ENCODE results near the gene BTN3A1. TPM values are rescaled to one million over a fixed set of nuclear protein-coding genes. Genes with fewer than 3 reads are reported as not detected.
A peak's percentile ranks its signal among the peaks of the same experiment; 100 is the strongest.

Gene BTN3A1
- total and polyA plus RNA-seq, 2 of the 13 experiments (the other 11 are each of a cell fraction or from before 2014, with no cell fraction given) = 13.3 to 14.0 TPM

DNA sequence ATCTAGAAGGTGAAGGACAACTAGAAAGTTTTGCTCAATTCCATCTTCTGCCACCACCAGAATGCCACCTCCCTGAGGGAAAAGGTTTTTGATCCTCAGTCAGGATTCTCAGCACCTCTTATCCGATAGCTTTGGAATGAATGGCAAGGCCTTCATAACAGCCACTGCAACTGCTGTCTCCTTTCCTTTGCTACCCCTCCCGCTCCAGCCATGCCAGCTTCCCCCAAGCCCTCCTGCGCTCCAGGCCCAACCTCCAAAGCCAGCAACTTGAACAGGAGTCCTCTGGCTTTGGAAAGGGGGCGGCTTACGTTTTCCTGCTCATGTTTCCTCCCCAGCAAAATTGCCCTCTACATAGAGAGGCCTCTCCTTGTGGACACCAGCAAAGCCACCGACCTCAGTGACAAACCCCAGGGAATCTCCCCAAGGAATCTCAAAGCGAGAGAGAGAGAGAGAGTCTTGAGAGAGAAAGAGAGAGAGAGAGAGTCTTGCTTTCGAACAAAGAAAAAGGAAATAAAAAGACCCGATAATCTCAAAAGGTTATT lies 55.3 kb downstream of the BTN3A1 start (continued):
- TF ChIP-seq, protein P1, sequence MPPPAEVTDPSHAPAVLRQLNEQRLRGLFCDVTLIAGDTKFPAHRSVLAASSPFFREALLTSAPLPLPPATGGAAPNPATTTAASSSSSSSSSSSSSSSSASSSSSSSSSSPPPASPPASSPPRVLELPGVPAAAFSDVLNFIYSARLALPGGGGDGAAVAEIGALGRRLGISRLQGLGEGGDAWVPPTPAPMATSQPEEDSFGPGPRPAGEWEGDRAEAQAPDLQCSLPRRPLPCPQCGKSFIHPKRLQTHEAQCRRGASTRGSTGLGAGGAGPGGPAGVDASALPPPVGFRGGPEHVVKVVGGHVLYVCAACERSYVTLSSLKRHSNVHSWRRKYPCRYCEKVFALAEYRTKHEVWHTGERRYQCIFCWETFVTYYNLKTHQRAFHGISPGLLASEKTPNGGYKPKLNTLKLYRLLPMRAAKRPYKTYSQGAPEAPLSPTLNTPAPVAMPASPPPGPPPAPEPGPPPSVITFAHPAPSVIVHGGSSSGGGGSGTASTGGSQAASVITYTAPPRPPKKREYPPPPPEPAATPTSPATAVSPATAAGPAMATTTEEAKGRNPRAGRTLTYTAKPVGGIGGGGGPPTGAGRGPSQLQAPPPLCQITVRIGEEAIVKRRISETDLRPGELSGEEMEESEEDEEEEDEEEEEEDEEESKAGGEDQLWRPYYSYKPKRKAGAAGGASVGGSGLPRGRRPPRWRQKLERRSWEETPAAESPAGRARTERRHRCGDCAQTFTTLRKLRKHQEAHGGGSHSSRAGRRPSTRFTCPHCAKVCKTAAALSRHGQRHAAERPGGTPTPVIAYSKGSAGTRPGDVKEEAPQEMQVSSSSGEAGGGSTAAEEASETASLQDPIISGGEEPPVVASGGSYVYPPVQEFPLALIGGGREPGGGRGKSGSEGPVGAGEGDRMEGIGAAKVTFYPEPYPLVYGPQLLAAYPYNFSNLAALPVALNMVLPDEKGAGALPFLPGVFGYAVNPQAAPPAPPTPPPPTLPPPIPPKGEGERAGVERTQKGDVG (CRISPR knock-in tag; IDR thresholded peaks at IDR 0.05; ENCODE audit: borderline replicate concordance) = peak; percentile 53; the same call in 1 of the 2 replicates
- 0 out of 2 replicates have a peak, but pooled peaks have one; percentile 10 for TF ChIP-seq KLF9 (CRISPR knock-in tag; IDR thresholded peaks at IDR 0.05; ENCODE audit: low read depth)
- TF ChIP-seq, protein P2, sequence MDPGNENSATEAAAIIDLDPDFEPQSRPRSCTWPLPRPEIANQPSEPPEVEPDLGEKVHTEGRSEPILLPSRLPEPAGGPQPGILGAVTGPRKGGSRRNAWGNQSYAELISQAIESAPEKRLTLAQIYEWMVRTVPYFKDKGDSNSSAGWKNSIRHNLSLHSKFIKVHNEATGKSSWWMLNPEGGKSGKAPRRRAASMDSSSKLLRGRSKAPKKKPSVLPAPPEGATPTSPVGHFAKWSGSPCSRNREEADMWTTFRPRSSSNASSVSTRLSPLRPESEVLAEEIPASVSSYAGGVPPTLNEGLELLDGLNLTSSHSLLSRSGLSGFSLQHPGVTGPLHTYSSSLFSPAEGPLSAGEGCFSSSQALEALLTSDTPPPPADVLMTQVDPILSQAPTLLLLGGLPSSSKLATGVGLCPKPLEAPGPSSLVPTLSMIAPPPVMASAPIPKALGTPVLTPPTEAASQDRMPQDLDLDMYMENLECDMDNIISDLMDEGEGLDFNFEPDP (CRISPR knock-in tag; conservative IDR thresholded peaks at IDR 0.05) = no peak
- TF ChIP-seq NFATC3 (CRISPR knock-in tag; IDR thresholded peaks at IDR 0.05) = no peak
- no peak for TF ChIP-seq SOX6 (IDR thresholded peaks at IDR 0.05)
- TF ChIP-seq SOX6 (CRISPR knock-in tag; IDR thresholded peaks at IDR 0.05) = no peak
- no peak for TF ChIP-seq ZNF431 (CRISPR knock-in tag; IDR thresholded peaks at IDR 0.05; ENCODE audit: borderline replicate concordance, low read depth)
- no peak for TF ChIP-seq SP2 (CRISPR knock-in tag; IDR thresholded peaks at IDR 0.05)
- TF ChIP-seq ZNF24 (IDR thresholded peaks at IDR 0.05) = no peak
- 0 out of 2 replicates have a peak, but pooled peaks have one; percentile 11 for TF ChIP-seq DMAP1 (CRISPR knock-in tag; IDR thresholded peaks at IDR 0.05)
- TF ChIP-seq, protein P3, sequence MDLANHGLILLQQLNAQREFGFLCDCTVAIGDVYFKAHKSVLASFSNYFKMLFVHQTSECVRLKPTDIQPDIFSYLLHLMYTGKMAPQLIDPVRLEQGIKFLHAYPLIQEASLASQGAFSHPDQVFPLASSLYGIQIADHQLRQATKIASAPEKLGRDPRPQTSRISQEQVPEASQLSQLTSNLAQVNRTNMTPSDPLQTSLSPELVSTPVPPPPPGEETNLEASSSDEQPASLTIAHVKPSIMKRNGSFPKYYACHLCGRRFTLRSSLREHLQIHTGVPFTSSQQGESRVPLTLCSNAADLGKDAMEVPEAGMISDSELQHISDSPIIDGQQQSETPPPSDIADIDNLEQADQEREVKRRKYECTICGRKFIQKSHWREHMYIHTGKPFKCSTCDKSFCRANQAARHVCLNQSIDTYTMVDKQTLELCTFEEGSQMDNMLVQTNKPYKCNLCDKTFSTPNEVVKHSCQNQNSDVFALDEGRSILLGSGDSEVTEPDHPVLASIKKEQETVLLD (CRISPR knock-in tag; IDR thresholded peaks at IDR 0.05; ENCODE audit: low read depth) = no peak
- no peak for TF ChIP-seq ZNF367 (CRISPR knock-in tag; IDR thresholded peaks at IDR 0.05; ENCODE audit: borderline replicate concordance)
- no peak for TF ChIP-seq POLR2G (IDR thresholded peaks at IDR 0.05; ENCODE audit: low read depth, low read length)
- no peak for TF ChIP-seq KAT2B (IDR thresholded peaks at IDR 0.05; ENCODE audit: borderline replicate concordance, low read depth, low read length)
- no peak for TF ChIP-seq GATA4 (IDR thresholded peaks at IDR 0.05; ENCODE audit: borderline replicate concordance, low read depth)
- TF ChIP-seq, protein P4, sequence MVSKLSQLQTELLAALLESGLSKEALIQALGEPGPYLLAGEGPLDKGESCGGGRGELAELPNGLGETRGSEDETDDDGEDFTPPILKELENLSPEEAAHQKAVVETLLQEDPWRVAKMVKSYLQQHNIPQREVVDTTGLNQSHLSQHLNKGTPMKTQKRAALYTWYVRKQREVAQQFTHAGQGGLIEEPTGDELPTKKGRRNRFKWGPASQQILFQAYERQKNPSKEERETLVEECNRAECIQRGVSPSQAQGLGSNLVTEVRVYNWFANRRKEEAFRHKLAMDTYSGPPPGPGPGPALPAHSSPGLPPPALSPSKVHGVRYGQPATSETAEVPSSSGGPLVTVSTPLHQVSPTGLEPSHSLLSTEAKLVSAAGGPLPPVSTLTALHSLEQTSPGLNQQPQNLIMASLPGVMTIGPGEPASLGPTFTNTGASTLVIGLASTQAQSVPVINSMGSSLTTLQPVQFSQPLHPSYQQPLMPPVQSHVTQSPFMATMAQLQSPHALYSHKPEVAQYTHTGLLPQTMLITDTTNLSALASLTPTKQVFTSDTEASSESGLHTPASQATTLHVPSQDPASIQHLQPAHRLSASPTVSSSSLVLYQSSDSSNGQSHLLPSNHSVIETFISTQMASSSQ (IDR thresholded peaks at IDR 0.05; ENCODE audit: low read depth) = no peak
- TF ChIP-seq, protein P4 (CRISPR knock-in tag; IDR thresholded peaks at IDR 0.05; ENCODE audit: borderline replicate concordance) = no peak
- TF ChIP-seq MYC (CRISPR knock-in tag; IDR thresholded peaks at IDR 0.05; ENCODE audit: borderline replicate concordance) = no peak
- TF ChIP-seq REPIN1 (CRISPR knock-in tag; IDR thresholded peaks at IDR 0.05; ENCODE audit: borderline replicate concordance, low read depth) = peak; percentile 7; the same call in 1 of the 2 replicates
- TF ChIP-seq TARDBP (CRISPR knock-in tag; IDR thresholded peaks at IDR 0.05) = no peak
- peak; percentile 4; the same call in 1 of the 2 replicates for TF ChIP-seq ARNT2 (CRISPR knock-in tag; IDR thresholded peaks at IDR 0.05; ENCODE audit: low read depth)
